Measurements from ENCODE around the gene RNU6-1. TPM values are rescaled to one million over a fixed set of nuclear protein-coding genes. Genes with fewer than 3 reads are reported as not detected.

The RNU6-1 gene
- total and polyA plus RNA-seq, 7 donors: not detected

GRCh38 chr15:67884514-67885174, 44.8 kb upstream of the RNU6-1 start:
- H3K27me3 ChIP-seq: no peaks in the 10 kb centered on the region
- H3K27ac ChIP-seq: peak overlapping the region; percentile 82 to 90 (median 86)
- TF ChIP-seq POLR2A (IDR thresholded peaks at IDR 0.05) (no peak), POLR2AphosphoS5 (IDR thresholded peaks at IDR 0.05) (peak in 3 of 4 donors; percentile 65 to 69 (median 68)), CTCF (IDR thresholded peaks at IDR 0.05) (no peak), EP300 (IDR thresholded peaks at IDR 0.05) (peak in 2 of 4 donors; percentile 4 to 63)
- intact Hi-C loops (cut with DNase I): loop anchor here (5.0 kb wide), 1 partner anchor 38 kb away; no protein-coding TSS in a partner anchor
- no peaks in the 10 kb centered on the region for H3K36me3 ChIP-seq
- 1 to 3% methylated on average over 48 of the region's 48 CpGs for WGBS, 2 donors
- no peaks in the 10 kb centered on the region for H3K9me3 ChIP-seq
- peak; percentile 93 for DNase-seq
- peak overlapping the region; percentile 29 to 60 (median 54) for H3K4me3 ChIP-seq
- H3K4me1 ChIP-seq: peaks cover 0 to 37% (median 30%) of the 10 kb centered on the region in 4 donors

GRCh38 chr15:67884009-67884408, 44.2 kb upstream of the RNU6-1 start:
- no peaks in the 10 kb centered on the region for H3K27me3 ChIP-seq
- no peaks in the 10 kb centered on the region for H3K9me3 ChIP-seq
- peak overlapping the region in 3 of 4 donors; percentile 52 to 60 (median 57) for H3K4me3 ChIP-seq
- peaks cover 0 to 37% (median 30%) of the 10 kb centered on the region in 4 donors for H3K4me1 ChIP-seq
- intact Hi-C loops (cut with DNase I): no loop called here
- H3K36me3 ChIP-seq: no peaks in the 10 kb centered on the region
- peak overlapping the region; percentile 82 to 90 (median 86) for H3K27ac ChIP-seq
- DNase-seq: no peak
- 70 to 77% methylated on average over 6 of the region's 6 CpGs for WGBS, 2 donors
- TF ChIP-seq POLR2A (IDR thresholded peaks at IDR 0.05) (no peak), POLR2AphosphoS5 (IDR thresholded peaks at IDR 0.05) (no peak), EP300 (IDR thresholded peaks at IDR 0.05) (no peak), CTCF (IDR thresholded peaks at IDR 0.05) (no peak)

GRCh38 chr15:67883234-67883773, 43.5 kb upstream of the RNU6-1 start:
- Histone ChIP-seq H3K27me3 (no peaks in the 10 kb centered on the region), H3K36me3 (no peaks in the 10 kb centered on the region), H3K27ac (peak overlapping the region; percentile 82 to 90 (median 86)), H3K4me1 (peaks cover 0 to 37% (median 30%) of the 10 kb centered on the region in 4 donors), H3K9me3 (no peaks in the 10 kb centered on the region), H3K4me3 (no peak overlapping the region)
- WGBS, 2 donors: 80 to 82% methylated on average over 10 of the region's 10 CpGs
- intact Hi-C loops (cut with DNase I): no loop called here
- TF ChIP-seq EP300 (IDR thresholded peaks at IDR 0.05) (no peak), POLR2AphosphoS5 (IDR thresholded peaks at IDR 0.05) (no peak), POLR2A (IDR thresholded peaks at IDR 0.05) (no peak), CTCF (IDR thresholded peaks at IDR 0.05) (no peak)
- DNase-seq: no peak

- DNase-seq: no peak
- Histone ChIP-seq H3K27me3 (no peaks in the 10 kb centered on the region), H3K36me3 (no peaks in the 10 kb centered on the region), H3K27ac (peak overlapping the region; percentile 82 to 90 (median 86)), H3K4me3 (no peak overlapping the region), H3K9me3 (no peaks in the 10 kb centered on the region), H3K4me1 (peaks cover 0 to 37% (median 30%) of the 10 kb centered on the region in 4 donors)
- WGBS, 2 donors: 74 to 83% methylated on average over 8 of the region's 8 CpGs
- TF ChIP-seq POLR2A (IDR thresholded peaks at IDR 0.05) (no peak), POLR2AphosphoS5 (IDR thresholded peaks at IDR 0.05) (no peak), CTCF (IDR thresholded peaks at IDR 0.05) (no peak), EP300 (IDR thresholded peaks at IDR 0.05) (no peak)
- intact Hi-C loops (cut with DNase I): no loop called here
Measured at GRCh38 chr15:67882487-67883233, 42.8 kb upstream of the RNU6-1 start.

Measured in sigmoid colon (tissue), 7 donors.